Activated T-helper 17 cell treated with anti-CD3 and anti-CD28 coated beads, Interleukin-2, amount 50 U/mL, for 72 hours (primary cell): ENCODE results near the gene KIF5B. TPM values are rescaled to one million over a fixed set of nuclear protein-coding genes. Genes with fewer than 3 reads are reported as not detected.
"Not testable (repeated sequence)": the region's sequence is repeated elsewhere in the genome, so short reads cannot be mapped to it uniquely, and the experiment has no call there.

ENCODE experiments used
- ATAC-seq: fragments of 150-1000 bp; cut with Tn5 transposase; replicated peaks from 2 replicates; pipeline ENCODE4 v1.10.0; 2021; ENCODE audit warnings: mild to moderate bottlenecking, moderate library complexity
- H3K27ac Mint-ChIP-seq: one replicate; pipeline ENCODE4 v1.8.0; 2022; ENCODE audit warnings: mixed read lengths
- H3K27me3 Mint-ChIP-seq: one replicate; pipeline ENCODE4 v1.8.0; 2022; ENCODE audit warnings: mixed read lengths
- H3K36me3 Mint-ChIP-seq: one replicate; pipeline ENCODE4 v1.8.0; 2022; ENCODE audit warnings: low read depth, mild to moderate bottlenecking, mixed read lengths
- H3K4me1 Mint-ChIP-seq: one replicate; pipeline ENCODE4 v1.8.0; 2022; ENCODE audit warnings: mixed read lengths
- H3K4me3 Mint-ChIP-seq: one replicate; pipeline ENCODE4 v1.8.0; 2022; ENCODE audit warnings: mild to moderate bottlenecking, mixed read lengths
- H3K9me3 Mint-ChIP-seq: one replicate; pipeline ENCODE4 v1.8.0; 2022; ENCODE audit warnings: mixed read lengths
- total RNA-seq, 2 donors: library from RNA; stranded (reverse); gene quantifications; one replicate each; pipeline ENCODE4 v1.2.3, GENCODE V29; 2022

The KIF5B gene
- total RNA-seq = 10 to 100 TPM; 44.7 to 72.2 TPM

- Mint-ChIP-seq H3K4me1 (peaks cover 12% of the 10 kb centered on the region), H3K27me3 (no peaks in the 10 kb centered on the region), H3K4me3 (peak within 1 kb of the TSS; percentile 96), H3K27ac (peak within 1 kb of the TSS; percentile 88), H3K36me3 (peaks cover 31% of the 10 kb centered on the region), H3K9me3 (no peaks in the 10 kb centered on the region)
- ATAC-seq = peak; percentile 87
These were observed at the start of gene KIF5B for GRCh38 chr10:32056136-32057035. TSS of gene KIF5B (minus strand) at chr10:32056425. CDS start at chr10:32055973, 452 bp downstream.

DNA sequence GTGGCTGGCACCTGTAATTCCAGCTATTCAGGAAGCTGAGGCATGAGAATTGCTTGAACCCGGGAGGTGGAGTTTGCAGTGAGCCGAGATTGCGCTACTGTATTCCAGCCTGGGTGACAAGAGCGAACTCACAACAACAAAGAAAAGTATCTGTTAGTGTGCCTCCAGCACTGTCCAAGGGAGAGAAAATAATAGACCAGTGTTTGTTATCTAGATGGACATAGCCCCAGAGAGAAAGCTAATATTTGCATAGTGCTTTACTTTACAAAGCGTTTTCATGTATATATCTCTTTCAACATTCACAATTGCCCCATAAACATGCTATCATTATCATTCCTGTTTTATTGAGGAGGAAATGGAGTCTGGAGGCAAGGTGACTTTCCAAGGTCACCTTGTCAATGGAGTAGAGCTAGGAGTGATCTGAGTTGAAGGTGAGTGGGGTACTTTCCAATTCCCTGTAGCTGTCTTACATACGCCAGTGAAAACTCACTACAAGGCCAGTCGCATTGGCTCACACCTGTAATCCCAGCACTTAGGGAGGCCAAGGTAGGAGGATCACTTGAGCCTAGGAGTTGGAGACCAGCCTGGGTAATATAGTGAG, 49.7 kb upstream of the KIF5B start:
- no peak for ATAC-seq
- Mint-ChIP-seq H3K4me3 (no peak overlapping the region), H3K4me1 (no peaks in the 10 kb centered on the region), H3K27me3 (peaks cover 12% of the 10 kb centered on the region), H3K27ac (no peak overlapping the region), H3K9me3 (no peaks in the 10 kb centered on the region), H3K36me3 (no peaks in the 10 kb centered on the region)

DNA sequence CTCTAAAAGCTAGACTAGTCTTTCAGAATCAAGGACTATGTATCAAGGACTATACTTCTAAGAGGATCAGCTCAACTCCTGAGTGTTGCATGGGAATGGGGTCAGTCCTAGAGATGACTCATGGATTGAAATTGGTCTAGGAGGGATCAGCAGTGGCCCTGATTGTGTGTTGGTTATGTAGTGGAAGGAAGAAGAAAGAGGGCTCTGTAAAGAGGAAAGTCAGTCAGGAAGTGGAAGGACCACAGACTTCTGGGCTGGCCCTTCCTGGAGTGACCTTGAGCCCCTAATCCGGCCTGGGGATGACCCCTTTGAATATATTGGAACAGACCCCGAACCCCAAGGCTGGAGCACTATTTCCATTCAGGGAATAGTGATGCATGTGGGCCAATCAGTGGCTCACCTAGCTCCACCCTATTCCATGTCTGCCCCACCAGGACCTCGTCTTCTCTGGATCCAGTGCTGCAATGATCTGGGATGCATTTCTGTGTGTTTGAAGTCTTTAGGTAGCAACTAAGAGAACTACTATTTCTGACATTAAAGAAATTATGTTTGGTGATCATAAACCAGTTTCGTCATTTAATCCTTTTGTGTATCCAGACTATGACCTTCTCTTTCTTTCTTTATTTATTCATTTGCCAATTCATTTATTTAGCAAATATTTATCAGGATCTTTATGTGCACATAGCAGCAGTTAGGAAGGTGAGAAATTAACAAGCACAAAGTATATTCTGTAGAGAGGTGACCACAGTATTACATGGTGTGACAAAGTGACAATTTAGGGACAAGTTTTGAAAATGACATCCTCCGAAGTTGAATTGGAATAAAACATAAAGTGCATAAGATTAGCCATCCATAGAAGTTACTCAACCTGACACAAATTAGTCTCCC, 48.6 kb upstream of the KIF5B start:
- ATAC-seq = no peak
- no peak overlapping the region for H3K27ac Mint-ChIP-seq
- H3K27me3 Mint-ChIP-seq = peaks cover 12% of the 10 kb centered on the region
- H3K9me3 Mint-ChIP-seq = no peaks in the 10 kb centered on the region
- no peak overlapping the region for H3K4me3 Mint-ChIP-seq
- H3K4me1 Mint-ChIP-seq = no peaks in the 10 kb centered on the region
- no peaks in the 10 kb centered on the region for H3K36me3 Mint-ChIP-seq

- Mint-ChIP-seq H3K4me3 (no peak overlapping the region), H3K36me3 (no peaks in the 10 kb centered on the region), H3K27ac (no peak overlapping the region), H3K27me3 (peaks cover 12% of the 10 kb centered on the region), H3K9me3 (no peaks in the 10 kb centered on the region), H3K4me1 (no peaks in the 10 kb centered on the region)
- no peak for ATAC-seq
These were observed 48.0 kb upstream of the KIF5B start for GRCh38 chr10:32104181-32104580.

GRCh38 chr10:32103721-32104120, 47.5 kb upstream of the KIF5B start:
- Mint-ChIP-seq H3K4me3 (no peak overlapping the region), H3K27me3 (peaks cover 12% of the 10 kb centered on the region), H3K27ac (no peak overlapping the region), H3K9me3 (no peaks in the 10 kb centered on the region), H3K36me3 (no peaks in the 10 kb centered on the region), H3K4me1 (no peaks in the 10 kb centered on the region)
- no peak for ATAC-seq

- not testable (repeated sequence) for H3K27ac Mint-ChIP-seq, H3K4me1 Mint-ChIP-seq, H3K36me3 Mint-ChIP-seq, H3K4me3 Mint-ChIP-seq, ATAC-seq, H3K9me3 Mint-ChIP-seq
- peaks cover 12% of the 10 kb centered on the region for H3K27me3 Mint-ChIP-seq
These were observed 42.5 kb upstream of the KIF5B start for GRCh38 chr10:32098566-32099259.

DNA sequence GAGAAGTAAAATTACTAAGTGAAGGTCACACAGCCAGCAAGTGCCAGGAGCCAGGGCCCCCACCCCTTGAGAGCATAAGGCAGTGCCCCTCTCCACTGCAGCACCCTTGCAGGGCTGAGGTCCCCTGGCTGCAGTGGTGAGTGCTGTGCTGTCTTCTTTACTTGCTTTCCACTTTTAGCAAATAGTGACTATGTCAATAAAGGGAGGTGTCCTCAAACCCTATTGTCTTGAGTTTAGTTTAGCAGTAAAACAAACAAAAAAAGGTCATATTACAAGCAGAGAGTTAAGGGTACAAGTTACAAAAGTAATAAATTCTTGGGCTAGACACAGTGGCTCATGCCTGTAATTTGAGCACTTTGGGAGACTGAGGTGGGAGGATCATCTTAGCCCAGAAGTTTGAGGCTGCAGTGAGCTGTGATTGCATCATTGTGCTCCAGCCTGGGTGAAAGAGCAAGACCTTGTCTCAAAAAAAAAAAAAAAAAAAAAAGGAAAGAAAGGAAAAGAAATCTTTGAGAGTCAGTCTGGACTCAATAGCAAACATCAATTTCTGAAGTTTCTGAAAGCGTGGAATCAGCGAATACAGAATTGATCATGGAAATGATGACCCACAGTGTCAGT, 39.0 kb upstream of the KIF5B start:
- no peaks in the 10 kb centered on the region for H3K36me3 Mint-ChIP-seq
- H3K27ac Mint-ChIP-seq = no peak overlapping the region
- H3K9me3 Mint-ChIP-seq = no peaks in the 10 kb centered on the region
- no peaks in the 10 kb centered on the region for H3K4me1 Mint-ChIP-seq
- H3K27me3 Mint-ChIP-seq = peaks cover 12% of the 10 kb centered on the region
- H3K4me3 Mint-ChIP-seq = no peak overlapping the region
- ATAC-seq = no peak

DNA sequence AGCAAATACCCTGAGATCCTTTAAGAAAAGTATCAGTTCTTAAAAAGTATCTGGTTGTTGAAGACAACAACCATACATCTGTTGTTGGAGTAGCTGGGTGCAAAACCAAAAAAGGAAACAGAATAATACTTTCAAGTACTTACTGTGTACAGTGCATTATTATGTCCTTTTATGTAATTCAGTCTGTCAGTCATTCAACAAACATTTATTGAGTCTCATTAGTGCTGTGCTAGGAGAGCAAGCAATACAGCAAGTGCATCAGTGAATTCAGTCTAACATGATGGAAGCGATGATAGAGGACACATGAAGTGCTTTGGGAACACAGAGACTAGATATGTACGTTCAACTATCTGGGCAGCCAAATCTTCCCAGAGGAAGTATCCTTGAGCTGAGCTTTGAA, 37.4 kb upstream of the KIF5B start:
- ATAC-seq = no peak
- Mint-ChIP-seq H3K9me3 (no peaks in the 10 kb centered on the region), H3K27me3 (peaks cover 12% of the 10 kb centered on the region), H3K4me1 (no peaks in the 10 kb centered on the region), H3K4me3 (no peak overlapping the region), H3K27ac (no peak overlapping the region), H3K36me3 (no peaks in the 10 kb centered on the region)

GRCh38 chr10:32091046-32091445, 34.8 kb upstream of the KIF5B start:
- no peaks in the 10 kb centered on the region for H3K9me3 Mint-ChIP-seq
- ATAC-seq = no peak
- H3K4me1 Mint-ChIP-seq = no peaks in the 10 kb centered on the region
- no peaks in the 10 kb centered on the region for H3K36me3 Mint-ChIP-seq
- H3K4me3 Mint-ChIP-seq = no peak overlapping the region
- H3K27me3 Mint-ChIP-seq = peaks cover 6% of the 10 kb centered on the region
- no peak overlapping the region for H3K27ac Mint-ChIP-seq

DNA sequence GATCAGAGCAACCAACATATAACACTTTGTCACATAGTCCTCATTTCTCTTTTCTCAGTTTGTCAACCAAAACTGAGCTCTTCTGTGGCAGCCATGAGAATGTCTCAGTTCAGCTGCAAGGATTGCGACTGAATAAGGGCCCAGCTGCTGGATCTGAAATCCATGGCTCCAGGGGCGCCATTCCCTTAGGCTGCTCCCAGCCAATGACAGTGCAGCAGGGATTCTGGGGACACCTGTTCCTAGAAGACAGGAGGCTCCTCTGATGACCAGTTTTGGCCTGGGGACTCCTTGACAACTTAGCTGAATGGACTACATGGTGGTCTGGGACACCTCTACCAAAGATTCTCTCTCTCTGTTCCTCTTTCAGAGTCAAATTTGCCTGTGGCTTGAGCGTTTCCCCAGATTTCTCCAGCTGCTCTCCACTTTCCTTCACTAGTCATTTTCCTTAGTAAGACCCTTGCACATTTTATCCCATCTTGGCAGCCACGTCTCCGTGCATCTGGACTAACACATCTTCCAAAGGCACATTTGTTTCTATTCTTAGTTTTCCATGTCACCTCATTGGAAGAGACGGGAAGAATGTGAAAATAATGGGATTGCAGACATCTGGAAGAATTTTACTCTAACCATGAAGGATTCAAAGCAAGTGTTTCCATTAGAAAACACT, 28.1 kb upstream of the KIF5B start:
- no peak for ATAC-seq
- H3K4me3 Mint-ChIP-seq = no peak overlapping the region

GRCh38 chr10:32077896-32078485, 21.8 kb upstream of the KIF5B start:
- Mint-ChIP-seq H3K4me3 (no peak overlapping the region), H3K36me3 (no peaks in the 10 kb centered on the region), H3K4me1 (no peaks in the 10 kb centered on the region), H3K9me3 (no peaks in the 10 kb centered on the region), H3K27me3 (peaks cover 5% of the 10 kb centered on the region), H3K27ac (peak overlapping the region; percentile 43)
- ATAC-seq = no peak

More for the DNA sequence above, 28.1 kb upstream of the KIF5B start:
- no peaks in the 10 kb centered on the region for H3K27me3 Mint-ChIP-seq
- no peaks in the 10 kb centered on the region for H3K36me3 Mint-ChIP-seq
- H3K27ac Mint-ChIP-seq = no peak overlapping the region
- H3K4me1 Mint-ChIP-seq = no peaks in the 10 kb centered on the region
- H3K9me3 Mint-ChIP-seq = no peaks in the 10 kb centered on the region

DNA sequence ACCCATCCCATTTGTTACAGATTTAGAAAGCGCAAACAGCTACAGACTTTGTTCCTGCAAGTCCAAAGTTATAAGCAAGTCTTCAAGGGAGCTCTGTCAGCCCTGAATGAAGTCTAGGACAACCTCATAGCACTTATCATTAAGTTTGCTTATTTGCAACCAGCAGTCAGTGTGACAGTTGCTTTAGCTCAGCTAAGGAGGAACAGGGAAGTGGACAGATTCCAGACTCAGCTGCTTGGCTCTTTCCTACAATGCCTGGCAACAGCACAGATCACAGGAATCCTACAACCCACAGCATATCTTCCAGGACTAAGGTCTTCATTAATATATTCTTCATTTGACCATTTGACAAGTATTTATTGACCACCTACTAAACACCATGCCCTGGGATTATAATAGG, 17.4 kb upstream of the KIF5B start:
- Mint-ChIP-seq H3K27me3 (peaks cover 5% of the 10 kb centered on the region), H3K36me3 (no peaks in the 10 kb centered on the region), H3K4me3 (no peak overlapping the region), H3K27ac (no peak overlapping the region), H3K9me3 (no peaks in the 10 kb centered on the region), H3K4me1 (no peaks in the 10 kb centered on the region)
- no peak for ATAC-seq

- no peak overlapping the region for H3K27ac Mint-ChIP-seq
- H3K27me3 Mint-ChIP-seq = peaks cover 5% of the 10 kb centered on the region
- no peaks in the 10 kb centered on the region for H3K36me3 Mint-ChIP-seq
- no peaks in the 10 kb centered on the region for H3K4me1 Mint-ChIP-seq
- H3K9me3 Mint-ChIP-seq = no peaks in the 10 kb centered on the region
- no peak overlapping the region for H3K4me3 Mint-ChIP-seq
- ATAC-seq = no peak
These were observed 16.9 kb upstream of the KIF5B start for GRCh38 chr10:32073128-32073527.
